Measurements from ENCODE around the gene GRAP2.

DNA sequence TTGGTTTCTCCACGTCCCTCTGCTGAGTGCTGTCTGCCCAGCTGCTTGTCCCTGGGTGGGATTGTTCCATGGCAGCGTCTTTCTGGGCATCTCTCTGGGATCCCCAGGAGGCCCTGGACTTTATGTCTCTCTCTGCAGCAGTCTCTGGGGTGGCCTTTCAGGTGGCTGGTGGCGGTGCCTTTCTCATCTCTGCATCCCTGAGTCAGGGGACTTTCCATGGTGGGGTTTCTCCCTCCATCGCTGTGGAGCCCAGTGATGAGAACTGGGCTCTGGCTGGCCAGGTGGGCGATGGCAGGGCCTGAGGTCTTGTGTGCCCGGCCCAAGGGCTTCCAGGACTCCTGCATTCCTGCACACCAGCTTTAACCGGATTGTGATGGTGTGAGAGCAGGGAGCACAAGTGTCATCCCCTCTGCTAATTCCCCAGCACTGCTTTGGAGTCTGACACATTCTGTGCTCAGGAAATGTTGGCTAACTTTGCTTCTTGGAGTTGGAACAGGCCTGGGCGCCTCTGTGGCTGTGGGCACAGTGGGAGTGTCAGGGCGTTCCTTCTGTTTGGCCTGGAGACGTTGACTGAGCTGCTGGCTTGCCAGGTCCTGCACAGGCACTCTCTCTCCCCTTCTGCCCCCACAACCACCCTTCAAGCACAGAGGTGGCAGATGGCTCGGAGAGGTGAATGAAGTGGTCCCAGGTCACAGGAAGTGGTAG, 121.8 kb downstream of the GRAP2 start:
- TF ChIP-seq, protein P1, sequence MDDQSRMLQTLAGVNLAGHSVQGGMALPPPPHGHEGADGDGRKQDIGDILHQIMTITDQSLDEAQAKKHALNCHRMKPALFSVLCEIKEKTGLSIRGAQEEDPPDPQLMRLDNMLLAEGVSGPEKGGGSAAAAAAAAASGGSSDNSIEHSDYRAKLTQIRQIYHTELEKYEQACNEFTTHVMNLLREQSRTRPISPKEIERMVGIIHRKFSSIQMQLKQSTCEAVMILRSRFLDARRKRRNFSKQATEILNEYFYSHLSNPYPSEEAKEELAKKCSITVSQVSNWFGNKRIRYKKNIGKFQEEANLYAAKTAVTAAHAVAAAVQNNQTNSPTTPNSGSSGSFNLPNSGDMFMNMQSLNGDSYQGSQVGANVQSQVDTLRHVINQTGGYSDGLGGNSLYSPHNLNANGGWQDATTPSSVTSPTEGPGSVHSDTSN (IDR thresholded peaks at IDR 0.05): no peak
- TF ChIP-seq RAD21 (IDR thresholded peaks at IDR 0.05; ENCODE audit: low read length) (no peak), EP300 (IDR thresholded peaks at IDR 0.05; ENCODE audit: borderline replicate concordance in 1 of 2, low read depth in 1 of 2, low read length in 1 of 2) (no peak), SMC3 (IDR thresholded peaks at IDR 0.05; ENCODE audit: low read depth, low read length) (no peak), FOXM1 (IDR thresholded peaks at IDR 0.05; ENCODE audit: low read depth) (no peak), SIN3A (IDR thresholded peaks at IDR 0.05; ENCODE audit: borderline replicate concordance, low read depth, low read length) (no peak), MEF2A (IDR thresholded peaks at IDR 0.05; ENCODE audit: borderline replicate concordance, low read depth) (no peak), EZH2phosphoT487 (IDR thresholded peaks at IDR 0.05; ENCODE audit: borderline replicate concordance, low read depth) (no peak), YY1 (IDR thresholded peaks at IDR 0.05; ENCODE audit: low read depth) (no peak)
- TF ChIP-seq, protein P2, sequence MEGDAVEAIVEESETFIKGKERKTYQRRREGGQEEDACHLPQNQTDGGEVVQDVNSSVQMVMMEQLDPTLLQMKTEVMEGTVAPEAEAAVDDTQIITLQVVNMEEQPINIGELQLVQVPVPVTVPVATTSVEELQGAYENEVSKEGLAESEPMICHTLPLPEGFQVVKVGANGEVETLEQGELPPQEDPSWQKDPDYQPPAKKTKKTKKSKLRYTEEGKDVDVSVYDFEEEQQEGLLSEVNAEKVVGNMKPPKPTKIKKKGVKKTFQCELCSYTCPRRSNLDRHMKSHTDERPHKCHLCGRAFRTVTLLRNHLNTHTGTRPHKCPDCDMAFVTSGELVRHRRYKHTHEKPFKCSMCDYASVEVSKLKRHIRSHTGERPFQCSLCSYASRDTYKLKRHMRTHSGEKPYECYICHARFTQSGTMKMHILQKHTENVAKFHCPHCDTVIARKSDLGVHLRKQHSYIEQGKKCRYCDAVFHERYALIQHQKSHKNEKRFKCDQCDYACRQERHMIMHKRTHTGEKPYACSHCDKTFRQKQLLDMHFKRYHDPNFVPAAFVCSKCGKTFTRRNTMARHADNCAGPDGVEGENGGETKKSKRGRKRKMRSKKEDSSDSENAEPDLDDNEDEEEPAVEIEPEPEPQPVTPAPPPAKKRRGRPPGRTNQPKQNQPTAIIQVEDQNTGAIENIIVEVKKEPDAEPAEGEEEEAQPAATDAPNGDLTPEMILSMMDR (IDR thresholded peaks at IDR 0.05): no peak
